ENCODE measurements around the gene UQCC2.

DNA sequence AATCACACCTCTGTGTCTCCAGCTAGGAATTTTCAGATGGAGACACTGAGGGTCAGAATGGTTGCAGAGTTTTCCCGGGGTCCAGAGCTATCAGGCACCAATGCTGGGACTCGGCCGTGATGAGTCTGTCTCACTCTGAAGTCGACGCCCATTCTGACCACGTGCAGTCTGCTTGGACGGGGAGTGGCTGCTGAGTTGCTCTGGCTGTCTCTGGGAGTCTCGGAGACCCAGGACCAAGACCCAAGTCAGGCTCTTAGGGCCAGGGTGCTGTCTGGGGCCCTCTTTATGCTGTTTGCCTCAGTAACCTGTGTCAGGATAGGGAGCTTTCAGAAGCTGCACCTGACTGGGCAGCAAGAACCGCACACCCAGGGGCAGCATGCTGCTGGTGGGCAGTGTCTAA is 30.6 kb upstream of the UQCC2 start:
- TF ChIP-seq SUZ12 (IDR thresholded peaks at IDR 0.05) (no peak), BHLHE40 (IDR thresholded peaks at IDR 0.05; ENCODE audit: borderline replicate concordance) (no peak), ZNF384 (IDR thresholded peaks at IDR 0.05) (no peak)
